HG03039 (cell line): ENCODE data around the gene ALKAL2.

Experiments
- ATAC-seq: cut with Tn5 transposase; IDR thresholded peaks from one replicate; pipeline ENCODE4 v1.9.1; 2021; ENCODE audit warnings: mild to moderate bottlenecking, moderate library complexity; ENCODE audit not compliant: unreplicated experiment

The ALKAL2 gene

DNA sequence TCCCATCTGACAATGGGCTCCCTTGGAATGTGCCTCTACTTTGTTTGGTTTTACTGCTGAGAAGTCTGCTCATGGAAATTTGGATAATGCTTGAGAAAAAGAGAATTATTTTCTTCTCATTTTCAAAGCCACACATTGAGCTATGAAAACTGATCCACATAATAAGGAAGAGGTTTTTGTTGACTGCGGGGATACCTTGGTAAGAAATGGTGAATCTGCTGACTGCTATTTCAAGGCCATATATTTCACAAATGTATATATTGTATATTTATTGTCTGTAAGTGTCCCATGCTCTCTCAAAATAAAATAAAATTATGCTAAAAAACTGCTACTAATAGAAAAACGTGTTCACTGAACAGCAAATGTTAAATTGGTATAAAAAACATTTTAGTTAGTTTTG lies 39.2 kb downstream of the ALKAL2 start:
- ATAC-seq: no peak

DNA sequence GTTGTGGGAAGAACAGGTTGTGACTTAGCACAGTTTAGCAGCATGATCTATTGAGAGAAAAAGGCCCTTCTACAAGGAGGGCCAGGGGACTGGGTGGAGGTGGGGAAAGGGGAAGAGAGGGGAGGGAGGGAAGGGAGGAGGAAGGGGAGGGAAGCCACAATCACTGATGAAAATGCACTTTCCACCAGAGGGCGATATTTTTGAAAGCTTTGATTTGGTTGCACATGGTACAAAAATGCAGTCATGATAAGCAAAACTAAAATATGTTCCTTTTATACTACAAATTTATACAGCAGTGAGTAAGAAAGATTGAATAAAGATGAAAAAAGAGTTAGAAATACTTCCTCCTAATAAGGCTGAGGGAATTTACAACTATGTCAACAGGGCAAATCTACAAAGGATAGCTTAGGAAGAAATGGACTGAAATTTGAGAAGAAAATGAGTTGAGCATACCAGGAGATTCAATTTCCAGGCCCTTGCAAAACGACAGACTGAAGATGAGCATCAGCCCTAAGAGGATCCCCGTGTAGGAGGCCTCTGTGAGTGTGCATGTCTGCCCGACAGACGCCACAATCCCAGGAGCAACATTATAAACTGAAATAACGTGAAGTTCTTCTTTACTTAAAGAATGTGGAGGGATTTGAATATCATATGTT lies 41.3 kb downstream of the ALKAL2 start:
- no peak for ATAC-seq

DNA sequence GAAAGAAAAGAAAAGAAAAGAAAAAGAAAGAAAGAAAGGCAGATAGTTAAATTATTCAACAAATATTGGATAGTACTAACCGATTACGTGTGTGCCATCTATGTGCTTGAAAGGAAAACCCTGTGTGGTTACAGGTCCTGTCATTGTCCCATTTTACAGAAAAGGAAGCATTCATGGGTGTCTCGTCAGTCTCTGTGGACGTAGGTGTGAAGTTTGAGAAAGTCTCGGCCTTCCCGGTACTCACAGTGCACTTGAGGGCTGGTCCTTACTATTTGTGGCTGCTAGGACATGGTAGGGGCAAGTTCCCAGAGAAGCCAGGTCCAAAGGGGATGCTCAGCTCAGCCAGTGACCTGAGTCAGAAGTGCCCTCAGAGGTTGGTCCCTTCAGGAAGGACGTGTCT lies 43.3 kb downstream of the ALKAL2 start:
- ATAC-seq: no peak

DNA sequence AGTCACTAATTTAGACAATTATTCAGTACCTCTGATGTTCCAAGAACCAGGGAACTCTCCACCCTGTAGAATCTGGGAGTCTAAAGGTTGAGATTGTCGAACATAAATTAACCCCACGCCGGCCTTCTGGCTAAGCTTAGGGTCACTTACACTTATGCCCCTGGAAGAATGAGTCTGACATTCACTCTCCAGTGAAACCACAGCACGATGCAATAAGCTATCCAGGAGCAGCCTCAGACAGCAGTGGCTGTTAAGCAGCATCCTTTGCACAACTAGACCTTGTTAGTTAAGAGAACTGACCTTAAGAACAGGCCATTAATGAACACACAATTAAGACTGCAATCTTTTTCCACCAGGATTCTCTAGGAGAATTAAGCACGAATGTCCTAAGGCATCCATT lies 49.0 kb downstream of the ALKAL2 start:
- ATAC-seq: no peak

DNA sequence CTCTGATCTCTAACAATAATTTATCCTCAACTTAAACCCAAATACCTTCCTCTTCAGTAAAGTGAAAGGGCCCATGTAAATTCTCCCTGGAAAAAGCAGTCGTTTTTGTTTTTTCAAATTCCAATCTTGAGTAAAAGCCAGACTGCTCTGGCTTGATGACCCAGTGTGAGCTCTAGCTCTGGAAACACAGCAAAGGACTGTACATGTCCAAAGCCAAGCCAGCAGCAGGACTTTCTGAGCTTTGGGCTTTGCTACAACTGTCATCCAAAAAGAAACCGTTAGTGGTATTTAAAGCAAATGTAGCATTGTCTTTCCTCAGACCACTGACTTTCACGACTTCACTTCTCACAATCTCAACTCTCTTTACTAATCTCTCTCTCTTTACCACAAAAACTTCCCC lies 49.5 kb downstream of the ALKAL2 start:
- ATAC-seq: no peak

DNA sequence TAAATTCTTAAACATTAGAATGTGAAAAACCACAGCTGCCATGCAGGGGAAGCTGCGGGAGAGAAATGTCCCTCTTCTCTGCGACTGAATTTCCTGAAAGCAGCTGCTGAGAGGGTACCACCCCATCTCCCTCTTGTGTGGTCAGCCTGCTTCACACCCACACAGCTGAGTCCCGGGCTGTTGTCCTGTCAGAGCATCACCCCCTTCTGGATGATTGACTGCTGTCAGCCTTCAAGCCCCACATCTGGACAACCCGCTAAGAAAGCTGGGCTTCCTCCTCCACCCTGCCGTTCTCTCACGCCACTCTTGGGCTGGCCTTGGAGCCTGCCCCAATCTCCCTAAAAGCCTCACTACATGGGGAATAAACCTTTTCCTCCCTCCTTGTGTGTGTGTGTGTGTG lies 50.0 kb downstream of the ALKAL2 start:
- ATAC-seq: no peak

DNA sequence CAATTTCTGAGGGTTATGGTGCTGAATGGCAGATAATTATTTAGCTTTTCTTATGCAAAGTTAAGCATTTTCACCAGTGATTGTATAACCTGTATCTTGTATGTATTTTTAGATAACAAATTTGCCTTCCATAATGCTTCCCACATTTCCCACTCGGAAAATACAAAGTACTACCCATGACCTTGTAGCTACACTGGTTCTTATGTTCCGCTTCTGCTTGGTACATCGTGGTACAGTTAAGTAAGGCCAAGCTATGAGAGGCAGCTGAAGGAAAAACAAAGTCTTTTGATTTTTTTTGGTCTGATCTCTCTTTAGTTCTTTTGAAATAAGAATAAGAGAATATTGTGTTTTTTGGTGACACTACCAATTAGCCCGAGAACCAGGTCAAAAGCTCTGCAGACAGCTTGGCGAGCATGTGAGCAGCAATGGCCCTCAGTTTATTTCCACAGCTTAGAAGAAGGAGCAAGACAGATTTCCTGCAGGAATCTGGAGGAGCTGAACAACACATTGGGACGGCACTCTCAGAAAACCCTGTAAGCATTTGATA lies 50.8 kb downstream of the ALKAL2 start:
- ATAC-seq: no peak

DNA sequence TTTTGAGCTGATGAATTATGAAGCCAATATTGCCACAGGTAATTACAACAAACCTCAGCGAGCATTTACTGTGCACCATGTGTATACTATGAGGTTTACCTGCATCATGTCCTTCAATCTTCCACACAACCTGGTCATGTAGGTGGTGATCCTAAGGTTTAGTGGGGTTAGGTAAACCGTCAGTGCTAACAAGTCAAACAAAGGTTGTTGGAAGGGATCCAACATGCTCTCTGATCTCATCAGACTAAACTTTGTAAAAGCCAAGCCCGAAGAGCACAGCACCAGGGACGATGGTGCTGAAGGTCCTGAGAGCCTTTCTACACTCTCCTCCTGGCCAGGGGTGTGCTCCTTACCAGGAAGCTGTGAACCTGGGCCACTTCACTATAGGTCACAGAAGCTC lies 53.5 kb downstream of the ALKAL2 start:
- ATAC-seq: no peak

DNA sequence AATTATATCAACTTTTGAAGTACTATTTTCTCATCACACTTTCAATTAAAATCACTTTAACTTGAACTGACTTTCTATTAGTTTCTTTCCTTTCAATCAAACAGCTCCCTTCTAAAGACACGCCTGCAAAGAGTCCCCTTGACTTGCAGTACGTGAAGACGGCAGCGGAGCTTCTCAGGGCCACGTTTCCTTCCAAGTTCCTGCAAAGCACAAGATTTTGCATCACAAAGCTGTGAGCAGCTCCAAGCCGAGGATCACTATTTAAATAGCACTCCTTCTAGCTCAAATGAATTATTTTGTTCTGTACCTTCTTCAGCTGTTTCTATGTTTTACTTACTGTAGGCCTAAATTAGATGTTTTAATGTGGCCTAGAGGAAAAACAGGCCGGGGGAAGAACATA lies 54.9 kb downstream of the ALKAL2 start:
- no peak for ATAC-seq

DNA sequence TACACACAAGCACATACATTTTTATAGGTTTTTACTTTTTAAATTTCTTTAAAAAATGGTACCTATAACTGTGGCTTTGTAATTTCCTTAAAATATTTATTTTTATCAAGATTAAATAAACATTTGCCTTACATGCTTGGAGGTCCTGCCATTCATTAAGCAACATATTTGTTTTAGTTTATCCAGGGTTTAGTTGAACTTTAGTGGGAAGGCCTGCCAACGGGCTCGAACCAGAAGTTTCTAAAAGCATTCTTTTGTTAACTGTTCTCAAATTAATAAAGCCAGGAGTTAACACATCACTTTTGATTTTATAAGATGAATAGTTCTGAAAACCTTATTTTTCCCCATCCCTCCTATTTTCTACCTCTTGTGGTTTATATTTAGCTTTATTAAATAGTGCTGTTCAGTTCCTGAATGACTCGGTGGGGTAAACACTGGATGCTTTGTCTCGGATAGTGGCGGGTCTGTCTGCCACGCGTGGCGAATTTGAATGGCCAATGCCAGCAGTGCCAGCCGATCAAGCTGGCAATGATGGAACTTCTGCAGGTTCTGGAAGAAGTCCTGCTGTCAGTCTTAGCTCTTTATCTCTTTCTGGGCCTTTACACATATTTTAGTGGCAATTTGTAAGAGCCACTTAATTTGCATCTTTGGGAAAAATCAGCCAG lies 56.2 kb downstream of the ALKAL2 start:
- ATAC-seq: no peak
